Measurements from ENCODE around the gene CES3. TPM values are rescaled to one million over a fixed set of nuclear protein-coding genes. Genes with fewer than 3 reads are reported as not detected.
A peak's percentile ranks its signal among the peaks of the same experiment; 100 is the strongest.

CES3 gene
- total RNA-seq, 1 experiment from 2014 or later = 3.7 TPM

DNA sequence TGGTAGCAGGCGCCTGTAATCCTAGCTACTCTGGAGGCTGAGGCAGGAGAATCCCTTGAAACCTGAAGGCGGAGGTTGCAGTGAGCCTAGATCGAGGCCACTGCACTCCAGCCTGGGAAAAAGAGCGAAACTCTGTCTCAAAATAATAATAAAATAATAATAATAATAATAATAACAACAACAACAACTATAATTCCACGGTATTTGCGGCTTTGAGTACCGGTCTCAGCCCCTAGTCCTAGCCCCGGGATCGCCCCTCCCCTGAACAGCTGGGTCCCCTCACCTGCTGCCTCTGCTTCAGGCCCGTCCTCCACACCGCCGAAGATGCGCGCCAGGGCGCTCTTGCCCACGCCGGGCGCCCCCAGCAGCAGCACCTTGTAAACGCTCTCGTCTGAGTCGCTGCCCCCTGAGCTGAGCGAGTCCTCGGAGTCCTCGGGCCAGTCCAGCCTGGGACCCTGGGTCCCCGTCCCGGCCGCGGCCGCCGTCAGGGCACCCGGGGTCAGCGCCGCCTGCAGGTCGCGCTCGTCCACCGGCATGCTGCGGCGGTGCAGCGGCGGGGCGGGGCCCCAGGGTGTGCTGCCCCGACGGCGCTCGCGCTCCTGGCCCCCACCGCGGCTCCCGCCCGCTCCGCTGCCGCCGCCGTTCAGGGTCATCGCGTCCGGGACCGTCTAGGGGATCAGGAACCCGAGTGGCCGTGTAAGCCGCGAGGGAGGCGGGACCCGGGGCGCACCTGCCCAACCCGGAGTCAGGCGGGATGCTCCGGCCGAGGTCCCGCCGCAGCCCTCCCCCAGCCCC, 36.3 kb upstream of the CES3 start:
- Histone ChIP-seq H3K9me3 (ENCODE audit: control insufficient read depth, low read depth, low read length) (no peaks in the 10 kb centered on the region), H2AK5ac (ENCODE audit: insufficient read length, low read length) (no peak overlapping the region), H3K27me3 (ENCODE audit: insufficient read depth, low read length) (peaks cover 15% of the 10 kb centered on the region; the same call in 1 of the 2 replicates), H3K14ac (ENCODE audit: insufficient read depth, low read length) (no peak overlapping the region; the same call in 1 of the 2 replicates), H4K5ac (ENCODE audit: insufficient read length, low read depth, low read length) (no peak overlapping the region), H2BK12ac (ENCODE audit: insufficient read length, low read depth, low read length) (no peak overlapping the region), H2BK15ac (ENCODE audit: low read depth, low read length) (no peak overlapping the region), H2BK5ac (ENCODE audit: insufficient read length, low read length) (no peak overlapping the region), H3K23ac (ENCODE audit: insufficient read length, low read depth, low read length) (no peak overlapping the region), H4K20me1 (ENCODE audit: control insufficient read depth, insufficient read depth, insufficient read length) (no peaks in the 10 kb centered on the region), H3K23me2 (ENCODE audit: insufficient read length, low read depth, low read length, poor library complexity, severe bottlenecking) (peaks cover 5% of the 10 kb centered on the region), H4K8ac (replicated peaks; ENCODE audit: insufficient read length, low read depth, low read length) (no peak overlapping the region), H4K91ac (ENCODE audit: insufficient read length, low read depth, low read length) (no peak overlapping the region), H2AFZ (ENCODE audit: low read length) (no peak overlapping the region), H3K79me2 (ENCODE audit: insufficient read depth, low read length) (no peaks in the 10 kb centered on the region), H3T11ph (ENCODE audit: low read length) (no peak overlapping the region), H3K79me1 (ENCODE audit: insufficient read depth, low read depth, low read length, poor library complexity, severe bottlenecking) (no peaks in the 10 kb centered on the region), H3K4me1 (ENCODE audit: insufficient read depth, low read length) (no peaks in the 10 kb centered on the region), H3K4ac (ENCODE audit: low read depth, low read length) (no peak overlapping the region), H2BK120ac (ENCODE audit: low read depth, low read length, poor library complexity, severe bottlenecking) (no peak overlapping the region), H3K27ac (ENCODE audit: insufficient read length, low read depth, low read length) (no peak overlapping the region), H3K4me2 (ENCODE audit: insufficient read depth, insufficient read length, low read length) (peak overlapping the region; percentile 45), H3K18ac (ENCODE audit: insufficient read length, low read depth, low read length) (no peak overlapping the region), H3K9ac (ENCODE audit: extremely low read depth, insufficient read length, low read length) (no peak overlapping the region), H2BK20ac (ENCODE audit: low read depth, low read length, poor library complexity, severe bottlenecking) (no peak overlapping the region), H3K56ac (ENCODE audit: insufficient read length, low read depth, low read length) (no peak overlapping the region)
- Mint-ChIP-seq H3K36me3 (ENCODE audit: insufficient read depth in 1 of 3, low read depth in 3 of 3) (no peaks in the 10 kb centered on the region), H3K9me3 (no peaks in the 10 kb centered on the region; a peak in 1 of 5 replicates), H3K27me3 (ENCODE audit: low read depth) (peaks cover 73% of the 10 kb centered on the region), H3K4me3 (peak overlapping the region; percentile 72 to 85), H3K27ac (no peak overlapping the region), H3K4me1 (peaks cover 13 to 15% of the 10 kb centered on the region in 2 experiments)
- TF ChIP-seq, protein P1, sequence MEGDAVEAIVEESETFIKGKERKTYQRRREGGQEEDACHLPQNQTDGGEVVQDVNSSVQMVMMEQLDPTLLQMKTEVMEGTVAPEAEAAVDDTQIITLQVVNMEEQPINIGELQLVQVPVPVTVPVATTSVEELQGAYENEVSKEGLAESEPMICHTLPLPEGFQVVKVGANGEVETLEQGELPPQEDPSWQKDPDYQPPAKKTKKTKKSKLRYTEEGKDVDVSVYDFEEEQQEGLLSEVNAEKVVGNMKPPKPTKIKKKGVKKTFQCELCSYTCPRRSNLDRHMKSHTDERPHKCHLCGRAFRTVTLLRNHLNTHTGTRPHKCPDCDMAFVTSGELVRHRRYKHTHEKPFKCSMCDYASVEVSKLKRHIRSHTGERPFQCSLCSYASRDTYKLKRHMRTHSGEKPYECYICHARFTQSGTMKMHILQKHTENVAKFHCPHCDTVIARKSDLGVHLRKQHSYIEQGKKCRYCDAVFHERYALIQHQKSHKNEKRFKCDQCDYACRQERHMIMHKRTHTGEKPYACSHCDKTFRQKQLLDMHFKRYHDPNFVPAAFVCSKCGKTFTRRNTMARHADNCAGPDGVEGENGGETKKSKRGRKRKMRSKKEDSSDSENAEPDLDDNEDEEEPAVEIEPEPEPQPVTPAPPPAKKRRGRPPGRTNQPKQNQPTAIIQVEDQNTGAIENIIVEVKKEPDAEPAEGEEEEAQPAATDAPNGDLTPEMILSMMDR (conservative IDR thresholded peaks at IDR 0.05) = peak; percentile 68
- DNase-seq = peak; percentile 77
- WGBS (ENCODE audit: extremely low coverage, insufficient read length, low lambda C conversion rate) = no CpG with 5 or more reads among the region's 72 CpGs

All from H9 (cell line).